ENCODE measurements around the gene SLC51B.
"Not testable (repeated sequence)": the region's sequence is repeated elsewhere in the genome, so short reads cannot be mapped to it uniquely, and the experiment has no call there.

The SLC51B gene

DNA sequence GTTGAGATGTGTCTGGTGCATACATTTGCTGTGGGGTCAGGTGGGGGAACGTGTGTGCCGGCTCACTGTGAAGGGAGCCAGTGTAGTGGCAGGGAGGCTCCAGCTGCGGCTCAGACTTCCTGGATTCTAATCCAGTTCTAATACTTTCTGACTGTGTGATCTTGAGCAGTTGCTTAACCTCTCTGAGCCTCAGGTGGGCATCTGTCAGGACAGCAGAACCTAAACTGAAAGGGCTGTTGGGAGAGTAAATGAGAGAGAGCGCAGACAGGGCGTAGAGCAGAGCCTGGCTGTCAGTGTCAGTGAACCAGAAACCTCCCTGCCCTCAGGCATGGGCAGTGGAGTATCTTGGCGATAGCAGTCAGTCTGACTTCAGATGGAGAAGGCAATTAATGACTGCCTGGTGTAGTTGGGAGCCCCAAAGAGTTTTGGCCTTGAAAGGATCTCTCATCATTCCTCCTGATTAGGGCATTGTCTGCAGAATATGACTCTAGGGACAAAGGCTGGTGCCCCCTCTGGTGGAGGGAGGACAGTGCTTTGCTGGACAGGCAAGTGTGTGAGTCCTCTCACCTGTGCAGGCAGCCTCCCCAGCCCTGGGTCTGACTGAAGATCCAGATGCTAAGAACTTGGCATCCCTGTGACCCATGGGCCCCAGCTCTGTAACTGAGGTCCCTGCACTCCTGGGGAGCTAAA is 40.9 kb downstream of the SLC51B start:
- no peak for DNase-seq

- no peak for DNase-seq
Measured at GRCh38 chr15:65086680-65087111, 41.5 kb downstream of the SLC51B start.

GRCh38 chr15:65087411-65087810 is 42.2 kb downstream of the SLC51B start:
- DNase-seq, result no peak

DNA sequence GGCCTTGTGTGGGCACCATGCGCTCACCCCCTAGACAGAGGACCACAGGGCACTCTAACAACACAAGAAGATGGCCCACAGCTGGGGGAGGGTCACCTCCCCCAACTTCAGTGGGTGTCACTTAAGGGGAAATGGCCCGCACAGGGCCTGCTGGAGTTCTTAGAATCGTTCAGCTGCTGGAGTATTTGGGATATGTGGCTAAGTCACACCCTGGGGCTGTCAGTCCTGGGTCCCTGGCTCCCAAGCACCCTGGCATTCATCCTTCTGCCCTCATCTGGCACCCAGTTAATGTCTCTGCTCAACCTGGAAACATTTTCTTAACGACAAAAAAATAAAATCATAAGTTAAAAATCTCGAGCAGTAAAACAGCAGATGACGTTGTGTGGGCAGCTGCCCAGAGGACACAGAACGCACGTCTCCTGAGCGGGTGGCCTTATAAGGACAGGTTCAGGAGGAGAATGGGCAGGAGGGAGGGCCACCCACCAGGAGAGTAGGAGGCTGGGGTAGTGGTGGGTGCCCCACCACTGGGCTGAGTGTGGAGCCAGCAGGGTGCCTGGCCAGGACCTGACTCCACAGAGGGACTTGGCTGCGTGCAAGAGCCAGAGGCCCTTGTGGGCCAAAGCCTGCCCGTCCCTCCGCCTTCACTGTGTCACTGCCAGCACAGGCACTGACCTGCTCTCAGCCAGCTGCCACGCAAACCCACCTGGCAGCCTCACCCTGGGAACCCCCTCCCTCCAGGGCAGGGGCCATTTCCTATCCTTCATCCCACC is 42.9 kb downstream of the SLC51B start:
- no peak for DNase-seq

GRCh38 chr15:65088643-65089021 is 43.4 kb downstream of the SLC51B start:
- DNase-seq, result no peak

GRCh38 chr15:65089206-65089824 is 44.1 kb downstream of the SLC51B start:
- no peak for DNase-seq

- DNase-seq, result no peak
Measured at GRCh38 chr15:65091946-65092770, 47.0 kb downstream of the SLC51B start.

GRCh38 chr15:65092911-65093792 is 48.0 kb downstream of the SLC51B start:
- no peak for DNase-seq

GRCh38 chr15:65093793-65094170 is 48.6 kb downstream of the SLC51B start:
- not testable (repeated sequence) for DNase-seq

DNA sequence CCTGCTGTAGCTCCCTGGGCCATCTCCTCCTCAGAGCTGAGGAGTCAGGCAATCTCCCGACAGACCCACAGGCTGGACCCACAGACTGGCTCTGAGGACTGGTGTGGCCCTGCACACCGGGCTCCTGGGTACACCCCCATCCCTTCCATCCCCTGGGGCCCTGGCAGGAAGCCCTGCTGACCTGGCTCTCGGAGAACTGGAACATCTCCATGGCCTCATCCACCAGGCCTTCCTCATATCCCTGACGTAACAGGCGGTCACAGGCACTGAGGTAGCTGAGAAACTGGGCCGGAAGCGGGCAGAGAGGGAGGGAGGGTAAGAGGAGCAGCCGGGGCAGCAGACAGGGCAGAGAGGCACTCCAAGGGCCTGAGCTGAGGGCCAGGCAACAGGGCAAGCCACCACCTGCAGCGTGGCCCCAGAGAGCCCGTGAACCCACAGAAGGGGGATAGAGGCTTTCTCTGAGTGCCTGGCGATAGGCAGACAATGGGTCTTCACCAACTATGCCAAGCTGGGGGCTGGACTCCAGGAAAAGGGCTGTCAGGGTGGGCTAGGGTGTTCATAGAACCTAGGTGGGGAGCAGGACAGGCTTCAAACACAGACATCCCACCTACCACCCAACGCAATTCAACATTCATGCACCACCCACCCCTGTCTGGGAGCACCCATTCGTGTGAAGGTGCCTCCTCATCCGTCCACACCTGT is 49.3 kb downstream of the SLC51B start:
- no peak for DNase-seq

DNA sequence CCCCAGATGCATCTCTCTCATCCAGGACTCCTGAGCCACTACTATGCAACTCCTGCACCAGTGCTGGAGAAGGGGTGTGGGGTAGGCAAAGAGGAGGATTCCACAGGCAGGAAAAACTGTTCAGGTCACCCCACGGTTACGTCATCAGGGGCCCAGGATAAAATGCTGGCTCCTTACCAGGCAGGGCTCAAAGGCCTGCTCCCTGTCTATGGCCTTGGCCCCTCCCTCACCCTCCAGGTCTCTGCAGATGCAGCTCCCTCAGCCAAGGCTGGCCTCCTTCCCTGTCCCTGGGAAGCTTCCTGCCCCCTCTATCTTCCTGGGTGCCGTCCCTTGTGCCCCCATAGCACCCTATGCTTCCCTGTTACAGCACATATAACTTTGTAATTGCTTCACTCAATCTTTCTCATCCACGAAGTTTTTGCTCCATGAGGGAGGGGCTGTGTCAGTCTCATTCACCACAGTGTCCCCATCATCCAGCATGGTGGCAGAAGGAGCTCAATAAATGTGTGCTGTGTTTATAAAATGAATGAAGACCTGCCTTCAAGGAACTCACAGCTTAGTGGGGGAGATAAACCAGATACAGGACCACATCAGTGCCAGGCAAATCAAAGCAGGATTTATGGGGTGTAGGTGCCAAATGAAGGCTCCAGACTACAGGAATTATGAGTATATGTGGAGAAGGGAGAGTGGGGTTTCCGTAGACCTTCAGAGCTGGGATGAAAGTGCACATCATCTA is 50.0 kb downstream of the SLC51B start:
- no peak for DNase-seq

DNA sequence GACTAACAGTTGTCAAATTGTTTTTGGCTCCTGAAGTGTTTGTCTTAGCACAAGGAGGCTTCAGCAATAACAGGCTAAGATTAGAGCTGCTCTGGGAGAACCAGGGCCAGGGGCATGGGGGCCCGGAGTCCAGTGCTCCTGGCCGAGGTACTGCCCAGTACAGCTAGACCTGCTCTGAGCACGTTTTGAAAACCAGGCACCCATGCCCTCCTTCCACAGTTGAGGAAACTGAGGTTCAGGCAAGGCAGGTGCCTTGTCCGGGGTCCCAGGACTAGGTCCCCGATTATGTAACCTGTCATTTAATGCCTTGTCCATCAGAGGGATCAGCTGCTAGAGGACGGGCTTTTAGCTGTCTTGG is 50.5 kb downstream of the SLC51B start:
- DNase-seq, result no peak

GRCh38 chr15:65096481-65097385 is 51.5 kb downstream of the SLC51B start:
- no peak for DNase-seq

- no peak for DNase-seq
Measured at GRCh38 chr15:65097651-65098263, 52.6 kb downstream of the SLC51B start.

DNA sequence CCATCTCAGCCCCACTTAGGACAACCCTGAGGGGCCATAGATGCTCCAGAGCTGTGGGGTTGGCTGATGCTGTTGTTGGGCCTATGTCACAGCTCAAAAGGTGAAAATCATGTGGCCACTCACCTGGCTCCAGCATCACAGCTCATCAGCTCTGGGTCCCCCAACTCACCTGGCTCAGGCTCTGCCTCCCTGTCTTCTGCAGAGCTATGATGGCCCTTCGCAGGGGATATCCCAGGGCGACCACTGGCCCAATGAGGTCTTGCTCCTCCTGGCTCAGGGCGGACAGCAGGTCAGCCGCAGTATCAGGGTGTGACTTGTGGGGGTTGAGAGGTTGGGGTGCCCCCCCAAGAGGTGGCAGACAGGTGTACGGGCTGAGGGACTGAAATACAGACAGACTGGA is 54.1 kb downstream of the SLC51B start:
- DNase-seq, result no peak

- DNase-seq, result not testable (repeated sequence)
Measured at GRCh38 chr15:65099801-65100200, 54.6 kb downstream of the SLC51B start.

DNA sequence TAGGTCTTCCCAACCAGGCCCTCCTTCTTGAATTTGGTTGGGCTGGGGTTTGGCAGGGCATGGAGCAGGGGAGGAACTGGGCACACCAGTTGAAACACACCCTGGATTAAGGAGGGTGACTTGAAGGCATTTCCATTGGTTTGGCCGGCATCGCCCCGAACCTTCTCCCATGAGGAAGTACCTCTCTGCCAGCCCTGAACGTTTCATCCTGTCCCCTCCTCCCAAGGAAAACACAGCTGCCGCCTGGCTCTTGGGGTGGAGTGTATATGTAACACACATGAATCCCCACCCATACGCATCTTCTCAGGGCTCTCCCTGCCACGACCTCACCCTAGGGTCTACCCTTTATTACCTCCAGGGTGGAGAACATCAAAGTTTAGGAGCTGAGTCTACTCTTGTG is 55.3 kb downstream of the SLC51B start:
- no peak for DNase-seq

DNA sequence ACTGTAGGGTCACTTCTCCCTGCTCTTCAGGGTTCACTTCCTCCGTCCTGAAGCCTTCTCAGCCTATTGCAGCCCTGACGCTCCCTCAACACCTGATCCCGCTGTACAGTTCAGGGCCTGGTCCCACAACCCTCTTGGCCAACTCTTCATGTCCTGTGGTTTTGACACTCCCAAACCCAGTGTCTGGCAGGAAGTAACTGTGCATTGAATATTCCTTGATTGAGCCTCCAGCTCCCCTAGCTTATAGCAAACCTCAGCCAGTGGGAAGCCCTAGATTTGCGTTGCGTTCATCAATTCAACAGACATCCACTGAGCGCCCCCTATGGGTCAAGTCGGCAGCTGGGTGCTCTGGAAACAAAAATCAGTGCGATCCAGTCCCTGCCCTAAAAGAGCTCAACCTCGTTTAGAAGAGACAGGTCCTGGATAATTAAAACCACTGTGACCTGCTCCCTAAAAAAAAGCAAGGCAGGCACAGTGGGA is 56.3 kb downstream of the SLC51B start:
- peak; percentile 50 for DNase-seq
